HK-2 (cell line): ENCODE results near the gene MTSS2.
"Not testable (repeated sequence)": the region's sequence is repeated elsewhere in the genome, so short reads cannot be mapped to it uniquely, and the experiment has no call there.

Experiments
- DNase-seq: peaks from one replicate; pipeline ENCODE4 v3.0.0-alpha.2; 2018; ENCODE audit not compliant: unreplicated experiment

MTSS2 gene

DNA sequence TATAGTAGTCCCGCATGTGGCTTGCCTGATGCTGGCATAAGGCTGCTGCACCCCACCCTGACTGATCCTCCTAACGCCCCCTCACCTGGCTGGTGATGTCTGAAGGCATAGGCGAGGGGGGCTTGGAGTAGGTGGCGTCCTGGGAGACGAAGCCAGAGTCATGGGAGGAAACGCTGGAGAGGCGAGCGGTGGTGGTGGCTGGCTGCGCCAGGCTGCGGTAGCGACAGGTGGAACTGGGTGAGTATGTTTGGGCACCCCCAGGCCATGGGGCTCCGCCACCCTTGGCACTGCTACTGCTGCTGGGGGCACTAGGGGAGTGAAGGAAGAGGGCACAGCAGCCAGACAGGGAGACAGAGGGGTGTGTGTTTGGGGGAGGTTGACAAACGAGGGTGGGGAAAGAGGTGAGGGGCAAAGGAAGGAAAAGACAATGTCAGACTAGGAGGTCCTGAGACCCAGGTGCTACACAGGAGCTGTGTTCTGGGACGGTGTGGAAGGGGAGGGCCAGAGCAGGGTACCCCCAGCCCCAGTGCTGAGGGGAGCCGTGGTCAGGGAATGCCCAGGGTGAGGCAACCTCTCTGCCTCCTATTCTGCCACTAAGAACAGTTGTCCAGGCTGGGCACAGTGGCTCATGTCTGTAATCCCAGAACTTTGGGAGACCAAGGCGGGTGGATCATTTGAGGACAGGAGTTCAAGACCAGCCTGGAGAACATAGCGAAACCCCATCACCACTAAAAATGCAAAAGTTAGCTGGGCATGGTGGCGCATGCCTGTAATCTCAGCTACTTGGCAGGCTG lies 11.4 kb downstream of the MTSS2 start:
- DNase-seq: no peak

DNA sequence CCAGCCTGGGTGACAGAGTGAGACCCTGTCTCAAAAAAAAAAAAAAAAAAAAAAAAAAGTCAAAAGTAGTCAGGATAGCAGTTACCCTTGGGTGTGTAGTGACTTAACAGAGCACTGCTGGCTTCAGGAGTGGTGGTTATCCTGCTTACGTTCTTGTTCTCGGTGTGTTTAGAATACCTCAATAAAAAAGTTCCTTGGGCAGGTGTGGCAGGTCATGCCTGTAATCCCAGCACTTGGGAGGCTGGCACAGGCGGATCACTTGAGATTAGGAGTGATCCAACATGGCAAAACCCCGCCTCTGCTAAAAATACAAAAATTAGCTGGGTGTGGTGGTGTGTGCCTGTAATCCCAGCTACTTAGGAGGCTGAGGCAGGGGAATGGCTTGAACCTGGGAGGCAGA lies 14.9 kb downstream of the MTSS2 start:
- DNase-seq: not testable (repeated sequence)

DNA sequence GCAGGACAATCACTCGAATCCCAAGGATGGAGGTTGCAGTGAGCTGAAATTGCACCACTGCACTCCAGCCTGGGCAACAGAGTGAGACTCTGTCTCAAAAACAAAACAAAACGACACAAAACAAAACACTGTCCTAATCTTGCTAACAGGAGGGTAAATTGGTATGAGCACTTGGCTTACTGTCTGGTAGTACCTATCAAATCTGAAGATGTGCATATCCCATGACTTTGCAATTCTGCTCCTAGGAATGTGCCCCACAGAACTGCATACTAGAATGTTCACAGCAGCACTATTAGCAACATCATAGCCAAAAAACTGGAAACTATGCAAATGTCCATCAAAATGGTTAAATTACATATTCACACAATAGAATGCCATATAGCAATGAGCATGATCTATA lies 15.7 kb downstream of the MTSS2 start:
- no peak for DNase-seq

DNA sequence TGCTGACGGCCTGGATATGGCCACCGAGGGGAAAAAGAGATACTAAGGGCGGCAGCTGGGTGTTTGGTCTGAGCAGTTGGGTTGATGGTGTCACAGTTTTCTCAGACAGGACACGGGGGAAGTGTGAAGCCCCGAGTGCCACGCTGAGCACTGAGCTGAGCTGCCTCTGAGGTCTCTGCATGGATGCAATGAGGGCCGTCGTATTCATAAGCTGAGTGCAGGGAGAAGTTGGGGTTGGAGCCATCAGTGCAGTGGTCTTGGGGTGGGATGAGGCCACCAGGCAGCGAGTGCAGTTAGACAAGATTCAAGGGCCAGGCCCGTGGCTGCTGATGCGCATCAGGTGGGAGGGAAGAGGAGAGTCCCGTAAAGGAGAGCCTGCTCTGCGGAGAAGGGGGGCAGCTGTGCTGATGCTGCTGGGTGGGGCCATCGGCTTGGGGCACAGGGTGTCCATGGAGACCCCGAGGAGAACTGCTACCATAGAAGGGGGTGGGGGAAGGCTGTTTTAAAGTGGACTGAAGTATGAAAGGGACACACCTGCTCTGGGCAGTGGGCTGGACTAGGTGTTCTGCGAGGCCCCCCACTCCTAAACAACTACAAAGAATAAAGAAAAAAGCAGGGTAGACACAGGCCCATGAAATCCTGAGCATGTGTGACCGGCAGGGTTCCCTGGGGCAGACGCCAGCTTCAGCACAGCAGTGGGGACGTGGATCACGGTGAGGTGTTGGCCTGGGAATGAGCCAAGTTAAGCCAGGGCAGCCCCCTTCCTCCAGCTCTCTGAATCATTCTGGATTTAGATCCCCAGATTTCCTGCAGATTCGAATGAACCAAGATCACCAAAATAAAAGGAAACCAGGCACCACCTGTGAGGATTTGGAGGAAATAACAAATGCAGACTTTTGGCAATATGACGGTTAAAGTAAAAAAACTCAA lies 19.8 kb downstream of the MTSS2 start:
- DNase-seq: no peak

DNA sequence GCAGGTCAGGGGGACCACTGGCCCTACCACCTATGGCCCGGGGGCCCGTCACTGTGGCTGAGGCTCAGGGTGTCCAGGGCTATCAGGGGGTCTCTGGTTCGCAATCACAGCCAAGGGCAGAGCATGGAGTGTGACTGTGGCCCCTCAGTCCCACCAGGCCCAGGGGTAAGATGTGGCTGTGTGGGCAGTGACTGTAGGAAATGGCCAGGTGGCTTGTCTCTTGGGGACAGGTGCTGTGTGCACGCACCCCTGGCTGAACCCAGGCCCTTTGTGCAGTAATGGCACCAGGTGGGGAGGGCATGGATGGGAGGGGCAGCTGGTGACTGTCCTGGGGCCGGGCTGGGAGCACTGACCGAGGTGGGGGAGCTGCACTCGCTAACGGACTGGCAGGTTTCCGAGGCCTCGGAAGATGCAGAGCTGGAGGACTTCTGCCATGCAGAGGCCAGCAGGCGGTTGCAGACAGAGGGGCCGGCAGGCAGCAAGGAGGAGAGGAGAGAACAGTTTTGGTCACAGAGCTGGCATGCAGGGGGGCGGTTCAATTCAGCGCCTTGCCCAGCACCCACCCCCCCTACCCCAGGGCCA lies 20.6 kb downstream of the MTSS2 start:
- DNase-seq: no peak

DNA sequence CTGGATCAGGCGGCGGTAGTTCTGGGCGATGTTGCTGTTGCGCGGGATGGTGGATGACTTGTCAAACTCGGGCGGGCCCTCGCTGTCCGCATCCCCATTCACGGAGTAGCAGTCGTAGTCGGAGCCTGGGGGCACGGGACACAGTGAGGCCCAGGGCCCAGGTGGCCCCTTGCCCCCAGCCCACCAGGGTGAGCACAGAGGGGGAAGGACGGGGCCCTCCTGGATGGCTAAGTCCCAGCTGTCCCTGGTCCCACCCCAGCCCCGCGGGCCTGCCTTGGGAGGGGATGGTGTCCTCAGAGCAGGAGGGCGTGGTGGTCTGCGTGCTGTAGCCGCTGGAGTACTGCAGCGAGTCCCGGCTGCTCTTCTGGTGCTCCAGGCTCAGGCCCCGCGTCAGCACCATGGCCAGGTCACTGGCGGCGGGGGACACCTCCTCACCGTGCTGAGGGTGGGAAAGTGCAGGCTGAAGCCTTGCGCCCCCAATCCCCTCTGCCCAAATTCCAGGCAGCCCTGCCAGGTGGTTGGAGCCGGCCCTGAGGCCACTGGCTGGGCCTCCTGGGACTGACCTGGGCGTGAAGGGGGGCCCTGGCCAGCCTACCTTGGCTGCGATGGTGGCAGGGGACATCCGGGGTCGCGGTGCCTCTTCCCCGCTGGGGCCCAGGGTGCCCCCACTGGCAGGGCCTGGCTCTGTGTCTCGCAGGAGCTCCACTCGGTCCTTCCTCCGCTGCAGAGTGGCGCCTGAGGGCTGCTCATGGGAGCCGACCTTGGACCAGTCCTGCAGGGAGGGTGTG lies 21.3 kb downstream of the MTSS2 start:
- DNase-seq: no peak

DNA sequence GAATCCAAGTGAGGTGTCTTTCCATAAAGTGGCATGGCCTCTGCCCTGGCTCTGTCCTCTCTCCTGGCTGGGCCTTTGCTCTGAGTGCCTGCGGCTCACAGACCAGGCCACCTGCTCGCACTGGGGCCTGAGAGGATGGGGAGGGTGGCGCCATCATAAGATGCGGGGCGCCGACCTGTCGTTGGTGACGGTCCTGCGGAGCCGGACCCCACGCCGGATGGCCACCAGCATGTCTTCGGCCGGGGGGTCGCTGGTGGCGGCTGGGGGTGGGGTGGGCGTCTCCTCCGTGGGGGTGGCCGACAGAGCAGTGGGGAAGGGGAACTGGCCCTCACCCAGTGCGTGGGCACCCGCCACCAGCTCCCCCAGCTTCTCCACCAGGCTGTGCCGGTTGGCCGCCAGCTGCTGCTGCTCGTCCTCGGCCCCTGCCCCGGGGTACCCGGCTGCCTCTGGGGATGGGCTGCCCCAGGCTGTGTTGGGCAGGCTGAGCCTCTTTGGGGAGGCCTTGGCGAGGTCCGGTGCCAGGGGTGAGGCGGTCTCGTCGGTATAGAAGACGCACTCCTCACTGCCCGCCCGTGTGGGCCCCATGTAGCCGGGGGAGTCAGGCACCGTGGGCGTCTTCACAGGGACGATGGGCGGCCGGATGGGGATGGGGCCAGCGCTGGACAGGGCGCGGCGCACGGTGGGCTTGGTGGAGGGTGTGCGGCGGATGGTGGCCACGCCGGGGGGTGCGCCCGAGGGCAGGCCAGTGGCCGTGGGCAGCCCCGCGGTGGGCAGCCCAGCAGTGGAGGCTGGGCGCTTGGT lies 22.1 kb downstream of the MTSS2 start:
- no peak for DNase-seq

DNA sequence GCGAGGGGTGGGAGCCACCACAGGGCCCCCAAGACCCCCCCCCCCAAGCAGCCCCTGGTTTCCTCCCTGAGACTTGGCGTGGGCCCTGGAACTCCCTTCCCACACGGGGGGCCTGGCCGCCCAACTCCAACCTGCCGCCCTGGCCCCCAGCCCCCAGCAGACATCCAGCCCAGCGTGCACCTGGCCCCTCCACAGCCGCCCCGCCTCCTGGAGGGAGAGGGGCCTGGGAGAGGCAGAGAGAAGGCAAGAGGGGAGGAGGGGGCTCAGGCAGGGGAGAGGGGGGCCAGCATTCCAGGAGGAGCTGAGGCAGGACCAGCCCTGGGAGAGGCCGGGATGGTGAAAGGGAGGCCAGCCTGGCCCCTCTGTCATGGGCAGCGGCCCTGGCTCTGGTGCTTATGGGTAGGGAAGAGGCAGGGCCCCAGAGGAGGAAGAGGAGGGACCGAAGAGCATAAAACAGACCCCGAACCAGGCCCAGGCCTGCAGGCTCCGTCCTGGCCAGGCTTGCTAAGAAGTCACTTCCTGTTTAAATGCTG lies 22.8 kb downstream of the MTSS2 start:
- no peak for DNase-seq

DNA sequence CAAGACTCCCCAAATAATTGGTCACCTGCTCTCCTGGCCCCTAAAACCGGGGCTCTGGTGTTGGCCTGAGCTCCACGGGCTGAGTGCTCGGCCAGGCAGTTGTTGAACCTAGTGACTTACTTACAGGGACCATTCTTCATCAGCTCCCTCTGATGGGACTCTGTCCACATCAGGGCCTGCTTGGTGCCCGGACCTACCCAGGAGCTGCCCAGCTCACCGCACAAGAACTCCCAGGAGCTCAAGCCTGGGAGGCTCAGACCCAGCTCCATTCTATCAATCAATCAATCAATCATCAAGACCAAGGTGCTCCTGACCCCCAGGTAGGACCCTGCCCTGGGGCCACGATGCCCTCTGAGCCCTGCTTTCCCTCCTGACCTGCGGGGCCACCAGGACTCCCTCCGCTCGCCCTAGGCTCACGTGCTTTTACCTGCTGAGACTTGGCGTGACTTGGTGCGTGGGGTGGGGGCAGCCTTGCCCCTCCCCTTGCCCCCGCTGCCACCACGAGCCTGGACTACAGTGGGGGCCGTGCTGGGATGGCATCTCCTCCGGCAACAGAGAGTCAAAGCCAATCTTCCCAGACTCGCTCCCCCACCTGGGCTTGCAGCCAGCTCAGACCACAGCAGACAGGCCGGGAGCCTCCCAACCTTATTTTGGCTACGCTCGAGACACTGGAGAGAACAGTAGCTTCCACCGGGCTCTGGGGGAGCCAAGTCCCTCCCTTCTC lies 23.8 kb downstream of the MTSS2 start:
- no peak for DNase-seq

DNA sequence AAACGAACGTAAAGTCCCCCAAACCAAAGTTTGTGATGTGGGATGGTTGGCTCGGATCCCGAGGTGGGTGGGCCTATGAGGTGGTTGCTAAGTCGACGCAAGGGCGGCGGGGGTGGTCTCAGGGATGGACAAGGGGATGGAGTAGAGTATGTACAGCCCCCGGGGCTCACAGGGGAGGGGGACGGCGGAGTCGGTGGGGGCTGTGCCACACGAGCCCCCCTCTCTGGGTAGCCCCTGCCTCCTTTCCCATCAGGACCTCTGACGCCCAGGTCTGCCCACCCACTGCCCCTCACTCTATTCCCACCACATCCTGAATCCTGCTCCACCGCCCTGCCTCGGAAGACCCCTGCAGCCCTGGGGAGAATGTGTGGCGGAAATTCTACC lies 24.3 kb downstream of the MTSS2 start:
- DNase-seq: no peak

DNA sequence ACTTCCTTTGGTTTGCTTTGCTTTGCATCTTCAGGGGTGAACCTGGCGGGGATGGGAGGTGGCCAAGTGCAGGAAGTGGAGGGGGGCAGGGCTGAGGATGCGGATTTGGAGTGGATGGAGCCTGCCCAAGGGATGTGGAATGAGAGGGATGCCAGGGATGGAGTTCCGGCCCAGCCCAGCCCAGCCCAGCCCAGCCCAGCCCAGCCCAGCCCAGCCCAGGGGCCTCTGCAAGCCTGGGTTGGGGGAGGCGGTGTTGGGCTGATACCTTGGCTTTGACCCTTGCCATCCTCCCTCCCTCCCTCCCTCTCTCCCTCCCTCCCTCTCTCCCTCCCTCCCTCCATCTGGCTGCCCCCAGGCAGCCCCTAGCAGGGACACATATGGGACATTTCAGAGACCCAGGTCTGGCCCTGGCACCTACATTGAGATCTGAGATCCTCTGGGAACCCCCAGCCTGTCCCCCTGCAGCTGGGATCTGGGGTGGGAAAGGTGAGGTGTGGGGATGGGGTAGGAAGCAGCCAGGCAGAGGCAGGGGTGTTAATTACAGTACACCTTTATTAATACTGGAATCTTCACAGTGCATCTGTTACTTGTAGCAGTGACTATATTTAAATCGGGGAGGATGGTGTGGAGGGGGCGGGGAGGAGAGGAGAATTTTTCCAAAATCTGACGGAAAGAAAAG lies 25.0 kb downstream of the MTSS2 start:
- no peak for DNase-seq

DNA sequence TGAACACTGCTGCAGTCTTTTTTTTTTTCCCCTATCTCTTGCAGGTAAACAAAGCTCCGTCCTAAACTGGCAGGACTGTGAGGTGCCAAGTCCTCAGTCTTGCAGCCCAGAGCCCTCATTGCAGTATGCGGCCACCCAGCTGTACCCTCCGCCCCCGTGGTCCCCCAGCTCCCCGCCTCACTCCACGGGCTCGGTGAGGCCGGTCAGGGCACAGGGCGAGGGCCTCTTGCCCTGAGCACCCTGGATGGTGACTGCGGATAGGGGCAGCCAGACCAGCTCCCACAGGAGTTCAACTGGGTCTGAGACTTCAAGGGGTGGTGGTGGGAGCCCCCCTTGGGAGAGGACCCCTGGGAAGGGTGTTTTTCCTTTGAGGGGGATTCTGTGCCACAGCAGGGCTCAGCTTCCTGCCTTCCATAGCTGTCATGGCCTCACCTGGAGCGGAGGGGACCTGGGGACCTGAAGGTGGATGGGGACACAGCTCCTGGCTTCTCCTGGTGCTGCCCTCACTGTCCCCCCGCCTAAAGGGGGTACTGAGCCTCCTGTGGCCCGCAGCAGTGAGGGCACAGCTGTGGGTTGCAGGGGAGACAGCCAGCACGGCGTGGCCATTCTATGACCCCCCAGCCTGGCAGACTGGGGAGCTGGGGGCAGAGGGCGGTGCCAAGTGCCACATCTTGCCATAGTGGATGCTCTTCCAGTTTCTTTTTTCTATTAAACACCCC lies 25.7 kb downstream of the MTSS2 start:
- DNase-seq: no peak

DNA sequence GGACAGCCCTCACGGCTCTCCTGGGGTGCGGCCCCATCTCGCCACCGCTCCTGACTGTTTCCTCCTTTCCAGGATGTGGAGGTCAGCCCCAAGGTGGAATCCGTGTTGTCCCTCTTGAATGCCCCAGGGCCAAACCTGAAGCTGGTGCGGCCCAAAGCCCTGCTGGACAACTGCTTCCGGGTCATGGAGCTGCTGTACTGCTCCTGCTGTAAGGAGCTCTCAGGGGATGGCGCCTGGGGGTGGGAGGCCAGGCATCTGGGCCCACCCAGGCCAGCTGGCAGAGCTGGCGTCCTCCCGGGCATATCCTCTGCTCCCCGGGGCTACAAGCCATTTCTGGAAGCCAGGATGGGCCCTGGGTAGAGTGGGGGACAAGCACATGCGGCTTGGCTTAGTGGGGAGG lies 26.3 kb downstream of the MTSS2 start:
- DNase-seq: no peak

DNA sequence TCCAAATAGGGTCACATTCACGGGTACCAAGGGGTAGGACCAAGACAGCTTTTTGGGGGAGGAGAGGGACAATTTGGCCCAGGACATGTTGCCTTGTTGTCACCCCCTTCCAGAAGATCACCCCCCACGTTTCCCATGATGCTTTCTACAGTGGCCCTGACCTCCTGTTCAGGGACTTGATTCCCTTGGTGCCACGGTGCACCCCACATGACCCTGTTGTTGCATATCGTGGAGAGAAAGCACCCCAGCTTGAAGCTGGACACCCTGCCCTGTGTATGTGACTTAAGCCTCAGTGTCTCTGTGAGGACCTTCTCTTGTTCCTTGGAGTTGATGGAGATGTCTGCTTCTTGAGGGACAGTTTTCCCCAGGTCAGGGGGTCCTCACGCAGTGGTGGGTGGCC lies 26.9 kb downstream of the MTSS2 start:
- DNase-seq: no peak

DNA sequence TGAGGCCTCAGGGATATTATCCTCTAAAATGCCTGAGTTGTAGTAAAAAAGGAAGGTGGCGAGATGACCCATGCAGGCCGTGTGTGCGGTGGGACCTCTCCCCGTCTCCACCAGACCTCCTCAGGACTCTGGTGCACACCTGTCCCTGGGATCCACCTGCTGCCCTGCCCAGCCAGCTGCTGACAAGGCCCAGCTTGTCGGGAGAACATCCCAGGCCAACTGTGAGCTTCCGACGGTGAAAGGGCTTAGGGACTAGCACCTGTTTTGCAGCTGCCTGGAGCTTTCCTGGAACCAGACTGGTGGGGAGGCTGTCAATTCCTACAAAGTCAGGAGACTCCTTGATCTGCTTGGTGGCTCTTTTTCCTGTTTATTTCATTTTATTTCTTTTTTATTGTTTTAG lies 27.9 kb downstream of the MTSS2 start:
- no peak for DNase-seq

DNA sequence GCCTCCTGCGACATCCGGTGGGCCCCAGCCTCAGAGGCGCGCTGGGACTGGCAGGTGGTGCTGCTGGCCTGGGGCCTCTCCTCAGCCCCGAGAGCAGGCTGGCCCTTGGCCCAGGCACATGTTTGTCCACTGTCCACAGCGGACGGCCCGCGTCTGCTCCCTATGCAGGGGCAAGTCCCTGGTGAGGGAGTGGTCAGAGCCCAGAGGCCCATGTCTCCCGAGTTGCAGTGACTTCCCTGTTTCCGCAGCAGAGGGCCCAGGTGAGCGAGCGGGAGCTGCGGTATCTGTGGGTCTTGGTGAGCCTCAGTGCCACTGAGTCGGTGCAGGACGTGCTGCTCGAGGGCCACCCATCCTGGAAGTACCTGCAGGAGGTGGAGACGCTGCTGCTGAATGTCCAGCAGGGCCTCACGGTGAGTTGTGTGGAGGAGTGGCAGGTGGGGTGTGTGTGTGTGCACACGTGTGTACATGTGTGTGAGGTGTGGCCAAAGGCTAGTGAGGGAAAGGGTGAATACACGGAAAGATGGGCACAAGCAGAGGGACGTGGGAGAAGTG lies 29.1 kb downstream of the MTSS2 start:
- DNase-seq: no peak

DNA sequence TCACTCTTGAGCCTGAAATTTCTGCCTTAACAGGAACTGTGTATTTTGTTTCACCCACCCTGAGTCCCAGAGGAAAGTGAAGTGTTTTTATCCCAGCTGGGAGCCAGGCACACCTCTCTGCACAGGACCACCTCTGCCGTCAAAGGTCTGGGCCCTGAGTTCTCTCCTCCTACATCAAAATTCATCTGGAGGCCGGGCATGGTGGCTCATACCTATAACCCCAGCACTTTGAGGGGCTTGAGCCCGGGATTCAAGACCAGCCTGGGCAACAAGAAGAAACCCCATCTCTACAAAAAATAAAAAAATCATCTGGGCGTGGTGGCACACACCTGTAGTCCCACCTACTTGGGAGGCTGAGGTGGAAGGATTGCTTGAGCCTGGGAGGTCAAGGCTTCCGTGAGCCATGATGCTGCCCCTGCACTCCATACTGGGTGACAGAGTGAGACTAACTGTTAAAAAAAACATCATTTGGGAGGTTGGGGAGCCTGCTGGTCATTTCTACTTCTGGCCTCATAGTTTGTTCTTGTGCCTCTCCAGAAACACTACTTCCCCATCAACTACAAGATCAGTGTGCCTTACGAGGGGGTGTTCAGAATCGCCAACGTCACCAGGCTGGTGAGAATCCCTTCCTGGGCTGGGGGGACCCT lies 29.7 kb downstream of the MTSS2 start:
- DNase-seq: no peak
